GM19455 (cell line): Measurements from ENCODE around the gene WNT9B.
"Not testable (repeated sequence)": the region's sequence is repeated elsewhere in the genome, so short reads cannot be mapped to it uniquely, and the experiment has no call there.

Experiments
- ATAC-seq: cut with Tn5 transposase; IDR thresholded peaks from one replicate; pipeline ENCODE4 v1.9.1; 2021; ENCODE audit not compliant: unreplicated experiment

WNT9B gene

GRCh38 chr17:46903762-46904672 lies 52.6 kb downstream of the WNT9B start:
- no peak for ATAC-seq

DNA sequence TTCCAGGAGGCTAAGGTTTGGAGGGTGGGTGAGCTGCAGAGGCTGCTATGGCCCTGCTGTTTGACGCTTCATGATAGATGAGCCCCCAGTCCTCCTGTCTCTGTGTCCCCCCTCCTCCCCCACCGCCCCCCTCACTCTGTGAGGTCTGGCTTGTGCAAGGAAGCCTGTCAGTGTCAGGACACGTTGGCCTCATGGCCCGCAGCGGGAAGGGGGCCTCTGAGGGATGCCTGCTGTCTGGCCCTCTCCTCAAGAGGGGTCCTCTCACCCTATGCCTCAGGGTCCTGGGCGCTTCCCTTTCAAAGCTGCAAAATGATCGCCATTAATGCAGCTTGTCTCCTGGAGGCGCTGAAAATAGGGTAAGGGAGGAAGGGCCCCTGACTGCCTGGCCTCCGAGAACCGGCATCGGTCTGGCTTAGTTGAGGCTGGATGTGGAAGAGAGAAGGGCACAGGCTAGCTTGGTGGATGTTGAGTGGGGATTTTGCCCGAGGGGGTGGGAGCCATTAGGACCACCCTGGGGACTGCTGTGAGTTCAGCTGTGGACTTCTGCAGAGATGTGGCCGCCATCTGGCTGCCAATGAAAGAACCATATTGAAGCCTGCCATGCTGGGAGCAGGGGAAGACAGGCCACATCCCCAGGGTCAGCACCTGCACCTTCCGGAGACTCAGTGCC lies 56.8 kb downstream of the WNT9B start:
- no peak for ATAC-seq

DNA sequence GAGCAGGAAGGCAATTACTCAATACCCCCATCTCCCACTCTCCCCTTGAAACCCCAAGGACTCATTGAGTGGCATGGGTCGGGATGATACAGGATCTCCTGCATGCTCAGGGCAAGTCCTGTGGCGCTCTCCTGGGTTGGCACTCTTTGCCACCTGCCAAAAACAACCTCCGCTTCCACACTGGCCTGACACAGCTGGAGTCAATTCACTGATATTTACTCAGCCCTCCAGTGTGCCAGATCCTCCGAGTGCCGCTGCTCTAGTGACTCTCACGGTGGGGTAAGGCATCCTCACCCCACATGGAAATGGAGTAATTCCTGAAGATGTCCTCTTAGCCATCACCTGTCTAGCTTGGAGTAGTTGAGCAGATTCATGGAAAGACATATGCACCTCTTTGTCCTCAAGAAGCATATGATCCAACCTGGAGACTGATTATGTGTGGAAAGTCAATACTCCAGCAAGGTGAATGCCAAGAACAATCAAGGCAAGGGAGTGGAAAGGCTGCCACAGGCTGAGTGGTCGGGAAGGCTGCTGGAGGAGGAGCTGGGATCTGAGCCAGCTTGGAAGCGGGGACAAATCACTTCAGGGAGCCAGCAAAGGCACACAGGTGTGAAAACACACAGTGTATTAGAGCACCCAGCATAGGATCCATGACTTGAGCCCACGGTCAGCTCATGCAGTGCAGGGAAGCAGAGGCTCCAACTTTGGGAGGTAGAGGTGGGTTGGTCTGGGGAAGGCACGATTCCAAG lies 59.0 kb downstream of the WNT9B start:
- ATAC-seq = no peak

GRCh38 chr17:46911311-46911710 lies 59.9 kb downstream of the WNT9B start:
- ATAC-seq = no peak

- ATAC-seq = no peak
These were observed 64.2 kb downstream of the WNT9B start for GRCh38 chr17:46915596-46915995.

DNA sequence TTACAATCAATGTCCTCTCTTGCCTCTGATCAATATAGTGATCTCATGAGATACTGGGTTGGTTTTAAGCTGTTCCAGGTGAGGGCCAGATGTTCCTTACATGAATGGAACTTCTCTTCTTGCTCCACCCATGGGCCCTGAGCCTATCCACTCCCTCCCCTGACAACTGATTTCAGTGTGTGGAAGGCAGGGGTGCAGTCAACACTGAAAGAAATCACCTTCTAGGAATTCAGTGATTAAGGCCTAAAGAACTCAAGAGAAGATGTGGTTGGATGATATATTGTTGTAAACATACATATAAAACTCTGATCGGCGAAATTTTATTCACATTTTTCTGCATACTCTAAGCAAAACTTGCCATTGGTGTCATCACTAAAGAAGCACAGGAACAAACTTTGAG lies 64.8 kb downstream of the WNT9B start:
- no peak for ATAC-seq

DNA sequence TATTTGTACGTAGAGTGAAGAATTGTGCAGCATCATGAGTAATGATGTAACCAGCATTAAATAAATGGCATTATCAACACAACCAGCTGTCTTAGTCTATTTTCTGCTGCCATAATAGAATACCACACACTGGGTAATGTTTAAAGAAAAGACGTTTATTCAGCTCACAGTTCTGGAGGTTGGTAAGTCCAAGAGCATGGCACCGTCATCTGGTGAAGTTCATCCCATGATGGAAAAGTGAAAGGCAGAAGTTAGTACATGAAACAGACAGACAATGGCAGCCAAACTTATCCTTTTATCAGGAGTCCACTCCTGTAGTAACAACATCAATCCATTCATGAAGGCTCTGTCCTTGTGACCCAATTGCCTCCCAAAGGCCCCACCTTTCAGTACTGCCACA lies 65.2 kb downstream of the WNT9B start:
- no peak for ATAC-seq

DNA sequence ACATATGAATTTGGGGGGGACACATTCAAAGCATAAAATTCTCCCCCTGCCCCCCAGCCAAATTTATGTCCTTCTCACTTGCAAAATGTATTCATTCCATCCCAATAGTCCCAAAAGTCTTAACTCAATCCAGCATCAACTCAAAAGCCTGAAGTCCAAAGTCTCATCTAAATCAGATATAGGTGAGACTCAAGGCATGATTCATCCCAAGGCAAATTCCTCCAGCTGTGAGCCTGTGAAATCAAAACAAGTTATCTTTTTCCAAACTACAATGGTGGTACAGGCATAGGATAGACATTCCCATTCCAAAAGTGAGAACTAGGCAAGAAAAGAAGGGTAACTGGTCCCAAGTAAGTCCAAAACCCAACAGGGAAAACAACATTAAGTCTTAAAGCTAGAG lies 65.7 kb downstream of the WNT9B start:
- no peak for ATAC-seq

DNA sequence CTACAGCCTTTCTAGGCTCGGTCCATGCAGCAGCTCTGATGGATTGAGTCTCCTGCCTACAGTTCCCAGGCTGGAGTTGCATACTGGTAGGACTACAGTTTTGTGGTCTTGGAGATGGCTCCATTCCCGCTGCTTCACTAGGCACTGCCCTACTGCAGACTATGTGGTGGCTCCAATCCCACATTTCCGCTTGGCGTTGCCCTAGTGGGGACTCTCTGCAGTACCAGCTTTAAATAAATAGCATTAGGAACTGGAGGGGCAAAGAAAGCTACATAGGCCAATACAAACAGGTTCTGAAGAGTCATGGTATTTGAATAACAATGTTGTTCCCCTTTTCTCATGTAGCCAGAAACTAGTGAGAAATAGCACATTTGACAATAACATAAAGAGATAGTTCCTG lies 66.1 kb downstream of the WNT9B start:
- ATAC-seq = no peak

DNA sequence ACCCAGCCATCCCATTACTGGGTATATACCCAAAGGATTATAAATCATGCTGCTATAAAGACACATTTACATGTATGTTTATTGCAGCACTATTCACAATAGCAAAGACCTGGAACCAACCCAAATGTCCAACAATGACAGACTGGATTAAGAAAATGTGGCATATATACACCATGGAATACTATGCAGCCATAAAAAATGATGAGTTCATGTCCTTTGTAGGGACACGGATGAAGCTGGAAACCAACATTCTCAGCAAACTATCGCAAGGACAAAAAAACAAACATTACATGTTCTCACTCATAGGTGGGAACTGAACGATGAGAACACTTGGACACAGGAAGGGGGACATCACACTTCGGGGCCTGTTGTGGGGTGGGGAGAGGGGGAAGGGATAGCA lies 70.6 kb downstream of the WNT9B start:
- ATAC-seq = not testable (repeated sequence)

- no peak for ATAC-seq
These were observed 71.1 kb downstream of the WNT9B start for GRCh38 chr17:46922487-46922803.

- peak; percentile 92 for ATAC-seq
These were observed 71.6 kb downstream of the WNT9B start, which contains the start of gene GOSR2 for GRCh38 chr17:46922804-46923635. Gene GOSR2 (plus strand): TSS chr17:46923160. CDS start chr17:46923193, 33 bp downstream.

DNA sequence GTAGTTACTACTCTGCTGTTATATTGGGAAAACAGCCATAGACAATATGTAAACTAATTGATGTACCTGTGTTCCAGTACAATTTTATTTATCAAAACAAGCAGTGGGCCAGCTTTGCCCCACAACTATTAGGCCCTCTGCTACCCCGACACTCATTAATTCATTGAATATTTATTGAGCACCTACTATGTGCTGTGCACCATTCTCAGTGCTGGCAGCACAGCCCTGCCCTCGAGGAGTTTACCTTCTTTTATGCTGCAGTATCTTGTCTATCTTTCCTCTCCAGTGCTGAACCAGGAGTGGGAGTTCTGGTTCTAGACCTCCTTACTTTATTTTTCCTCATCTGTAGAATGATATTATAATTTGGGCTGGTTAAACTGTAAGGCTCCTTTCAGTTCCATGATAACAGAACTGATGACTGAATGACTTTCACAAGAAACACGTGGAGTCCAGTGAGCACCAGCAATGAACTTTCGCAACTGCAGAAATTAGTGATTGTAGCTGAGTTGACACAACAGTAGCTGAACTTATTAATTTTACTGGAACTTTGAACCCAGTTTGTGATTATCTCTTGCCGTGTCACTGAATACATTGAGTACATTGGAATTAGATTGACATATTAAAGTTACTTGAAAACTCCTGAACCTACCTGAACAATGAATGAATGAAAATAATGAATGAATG lies 73.9 kb downstream of the WNT9B start:
- ATAC-seq = no peak

GRCh38 chr17:46928467-46929261 lies 77.3 kb downstream of the WNT9B start:
- no peak for ATAC-seq

- ATAC-seq = no peak
These were observed 78.0 kb downstream of the WNT9B start for GRCh38 chr17:46929413-46929812.

- ATAC-seq = no peak
These were observed 78.7 kb downstream of the WNT9B start for GRCh38 chr17:46930051-46930450.

DNA sequence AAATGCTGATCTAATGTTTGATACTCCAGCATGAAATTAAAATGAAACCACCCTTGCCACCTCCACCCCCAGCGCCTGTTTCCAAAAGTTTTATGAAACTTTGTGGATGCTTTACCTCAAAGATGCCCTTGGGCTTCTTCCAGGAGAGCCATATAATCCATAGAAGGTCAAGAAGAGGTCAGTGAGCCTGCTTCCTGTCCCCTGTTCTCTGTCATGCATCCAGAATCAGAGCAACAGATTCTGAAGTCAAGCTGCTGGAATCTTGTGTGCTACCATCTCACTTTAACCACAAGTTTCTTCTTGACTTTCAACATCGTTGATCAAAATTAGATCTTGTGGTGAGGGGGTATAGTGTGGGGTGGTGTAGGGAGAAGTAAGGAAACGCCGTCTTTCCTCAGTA lies 80.2 kb downstream of the WNT9B start:
- ATAC-seq = no peak

- ATAC-seq = no peak
These were observed 84.4 kb downstream of the WNT9B start for GRCh38 chr17:46935658-46936266.
